ENCODE measurements around the gene SSR1.
A peak's percentile ranks its signal among the peaks of the same experiment; 100 is the strongest.

The SSR1 gene

GRCh38 chr6:7254980-7255835 lies 57.8 kb downstream of the SSR1 start:
- no peak for DNase-seq

- no peak for DNase-seq
These were observed 60.6 kb downstream of the SSR1 start for GRCh38 chr6:7252390-7252789.

GRCh38 chr6:7251646-7252260 lies 61.2 kb downstream of the SSR1 start:
- no peak for DNase-seq

- no peak for DNase-seq
These were observed 62.2 kb downstream of the SSR1 start for GRCh38 chr6:7250812-7251211.

GRCh38 chr6:7249946-7250643 lies 62.9 kb downstream of the SSR1 start:
- no peak for DNase-seq

GRCh38 chr6:7249391-7249790 lies 63.6 kb downstream of the SSR1 start:
- DNase-seq = no peak

GRCh38 chr6:7247828-7248227 lies 65.2 kb downstream of the SSR1 start:
- DNase-seq = no peak

GRCh38 chr6:7247179-7247456 lies 65.9 kb downstream of the SSR1 start:
- no peak for DNase-seq

- DNase-seq = no peak
These were observed 66.4 kb downstream of the SSR1 start for GRCh38 chr6:7246401-7247178.

- no peak for DNase-seq
These were observed 67.2 kb downstream of the SSR1 start for GRCh38 chr6:7245668-7246393.

GRCh38 chr6:7243179-7243981 lies 69.6 kb downstream of the SSR1 start:
- peak; percentile 72 for DNase-seq

- no peak for DNase-seq
These were observed 70.2 kb downstream of the SSR1 start for GRCh38 chr6:7242835-7243178.

- DNase-seq = no peak
These were observed 71.0 kb downstream of the SSR1 start for GRCh38 chr6:7241709-7242645.

- DNase-seq = no peak
These were observed 71.8 kb downstream of the SSR1 start for GRCh38 chr6:7241160-7241559.

GRCh38 chr6:7240351-7240750 lies 72.6 kb downstream of the SSR1 start:
- DNase-seq = no peak

GRCh38 chr6:7239590-7239948 lies 73.4 kb downstream of the SSR1 start:
- DNase-seq = no peak

GRCh38 chr6:7238900-7239589 lies 74.0 kb downstream of the SSR1 start:
- DNase-seq = peak; percentile 64

- DNase-seq = no peak
These were observed 74.5 kb downstream of the SSR1 start for GRCh38 chr6:7238526-7238899.

GRCh38 chr6:7237653-7238188 lies 75.3 kb downstream of the SSR1 start:
- no peak for DNase-seq
